HEK293T (cell line): Measurements from ENCODE around the gene HYCC2.
"Not testable (repeated sequence)": the region's sequence is repeated elsewhere in the genome, so short reads cannot be mapped to it uniquely, and the experiment has no call there.

Experiments used
- CTCF ChIA-PET: fragments of 350-600 bp; formaldehyde crosslinking; extraction: SDS; loops from one replicate; lab custom pipeline; 2021; ENCODE audit warnings: antibody characterized with exemption, inconsistent platforms; lab: Yijun Ruan, JAX
- POLR2A ChIA-PET: fragments of 350-600 bp; formaldehyde crosslinking; extraction: SDS; loops from one replicate; lab custom pipeline; 2020; ENCODE audit warnings: antibody characterized with exemption, inconsistent platforms; lab: Yijun Ruan, JAX
- DNase-seq: peaks from one replicate; pipeline ENCODE4 v3.0.0; 2012; ENCODE audit warnings: mixed read lengths; ENCODE audit errors: extremely low spot score
- ARNT ChIP-seq: fragments of 450-650 bp; IDR thresholded peaks from 2 replicates; pipeline ENCODE4 v1.6.1; 2017; ENCODE audit warnings: mild to moderate bottlenecking
- BHLHE40 ChIP-seq: fragments of 450-650 bp; IDR thresholded peaks from 2 replicates; pipeline ENCODE4 v1.6.1; 2016; ENCODE audit warnings: mild to moderate bottlenecking, moderate library complexity, borderline replicate concordance
- CTBP1 ChIP-seq: fragments of 450-650 bp; IDR thresholded peaks from 2 replicates; pipeline ENCODE4 v1.6.1; 2016; ENCODE audit warnings: borderline replicate concordance
- ELF4 ChIP-seq: fragments of 450-650 bp; IDR thresholded peaks from 2 replicates; pipeline ENCODE4 v1.6.1; 2017; ENCODE audit warnings: antibody characterized with exemption
- FOXA1 ChIP-seq: fragments of 450-650 bp; IDR thresholded peaks from 2 replicates; pipeline ENCODE4 v1.6.1; 2016; ENCODE audit warnings: mild to moderate bottlenecking
- FOXK2 ChIP-seq: fragments of 450-650 bp; IDR thresholded peaks from 2 replicates; pipeline ENCODE4 v1.6.1; 2016; ENCODE audit warnings: mild to moderate bottlenecking
- FOXM1 ChIP-seq: fragments of 450-650 bp; IDR thresholded peaks from 2 replicates; pipeline ENCODE4 v1.6.1; 2017; ENCODE audit warnings: mild to moderate bottlenecking, borderline replicate concordance
- HDGF ChIP-seq: fragments of 450-650 bp; IDR thresholded peaks from 2 replicates; pipeline ENCODE4 v1.6.1; 2017; ENCODE audit warnings: antibody characterized with exemption, borderline replicate concordance
- L3MBTL2 ChIP-seq: fragments of 450-650 bp; conservative IDR thresholded peaks from 2 replicates; pipeline ENCODE4 v1.6.1; 2016; ENCODE audit warnings: mild to moderate bottlenecking
- LEF1 ChIP-seq: fragments of 450-650 bp; IDR thresholded peaks from 2 replicates; pipeline ENCODE4 v1.6.1; 2017; ENCODE audit warnings: mild to moderate bottlenecking, borderline replicate concordance
- NFRKB ChIP-seq: fragments of 450-650 bp; IDR thresholded peaks from 2 replicates; pipeline ENCODE4 v1.6.1; 2016; ENCODE audit warnings: mild to moderate bottlenecking, moderate library complexity
- PKNOX1 ChIP-seq: fragments of 450-650 bp; IDR thresholded peaks from 2 replicates; pipeline ENCODE4 v1.6.1; 2016
- SP1 ChIP-seq: fragments of 450-650 bp; IDR thresholded peaks from 2 replicates; pipeline ENCODE4 v1.6.1; 2017
- SUZ12 ChIP-seq: fragments of 450-650 bp; IDR thresholded peaks from 2 replicates; pipeline ENCODE4 v1.6.1; 2016; ENCODE audit warnings: mild to moderate bottlenecking
- TARDBP ChIP-seq: fragments of 450-650 bp; IDR thresholded peaks from 2 replicates; pipeline ENCODE4 v1.6.1; 2016
- ZNF384 ChIP-seq: fragments of 450-650 bp; IDR thresholded peaks from 2 replicates; pipeline ENCODE4 v1.6.1; 2016

HYCC2 gene

GRCh38 chr2:201071479-201072200 is at the start of gene HYCC2, which contains the start of gene NDUFB3:
HYCC2 (minus strand) TSS chr2:201071671; CDS start chr2:201024009, 47,662 bp downstream.
NDUFB3 (plus strand) TSS chr2:201072001; CDS start chr2:201078883, 6,882 bp downstream.
- TF ChIP-seq HDGF = no peak
- TF ChIP-seq NFRKB = peak; percentile 82
- peak; percentile 33; the same call in 1 of the 2 replicates for TF ChIP-seq L3MBTL2
- TF ChIP-seq SP1 = peak; percentile 52; the same call in 1 of the 2 replicates
- TF ChIP-seq ARNT = no peak
- peak; percentile 80 for TF ChIP-seq FOXK2
- no peak for TF ChIP-seq LEF1
- peak; percentile 69 for TF ChIP-seq PKNOX1
- peak; percentile 95 for TF ChIP-seq CTBP1
- TF ChIP-seq TARDBP = 0 out of 2 replicates have a peak, but pooled peaks have one; percentile 55
- peak; percentile 69 for TF ChIP-seq ELF4
- TF ChIP-seq FOXM1 = no peak
- TF ChIP-seq FOXA1 = no peak
- no peak for TF ChIP-seq SUZ12
- no peak for TF ChIP-seq BHLHE40
- peak; percentile 44; the same call in 1 of the 2 replicates for TF ChIP-seq ZNF384
- ChIA-PET POLR2A (interaction anchor here (1.5 to 3.8 kb wide), 2 partner anchors 44 to 107 kb away, joined by 6 to 32 read pairs; partner anchors contain the start of genes CFLAR and ORC2), CTCF (interaction anchor here (1.5 kb wide), 1 partner anchor 108 kb away, joined by 4 read pairs; the partner anchor contains the start of gene ORC2)
- DNase-seq = peak; percentile 94

- TF ChIP-seq HDGF (no peak), L3MBTL2 (0 out of 2 replicates have a peak, but pooled peaks have one; percentile 33), CTBP1 (no peak), TARDBP (no peak)
- CTCF ChIA-PET = interaction anchor here (0.7 to 1.2 kb wide), 4 partner anchors 39 to 195 kb away, joined by 3 to 4 read pairs (median 3); no protein-coding TSS in a partner anchor
- POLR2A ChIA-PET = interaction anchor here (1.0 to 1.5 kb wide), 6 partner anchors 14 to 255 kb away, joined by 3 to 8 read pairs (median 5); partner anchors contain the start of genes CLK1, NIF3L1, ORC2 and PPIL3
- peak; percentile 48 for DNase-seq
Observed at GRCh38 chr2:201118961-201119854, 47.7 kb upstream of the HYCC2 start.

GRCh38 chr2:201118121-201118960 is 46.9 kb upstream of the HYCC2 start:
- peak; percentile 62 for DNase-seq
- CTCF ChIA-PET = interaction anchor here (0.6 to 1.2 kb wide), 9 partner anchors 28 to 194 kb away, joined by 3 to 6 read pairs (median 3); partner anchors contain the start of genes CASP10 and ORC2
- TF ChIP-seq BHLHE40 = no peak
- no peak for TF ChIP-seq FOXK2
- 0 out of 2 replicates have a peak, but pooled peaks have one; percentile 45 for TF ChIP-seq TARDBP
- TF ChIP-seq FOXM1 = peak; percentile 35; the same call in 1 of the 2 replicates
- no peak for TF ChIP-seq SUZ12
- no peak for TF ChIP-seq ELF4
- TF ChIP-seq NFRKB = no peak
- TF ChIP-seq HDGF = no peak
- no peak for TF ChIP-seq ARNT
- no peak for TF ChIP-seq SP1
- TF ChIP-seq L3MBTL2 = peak; percentile 67
- TF ChIP-seq ZNF384 = no peak
- TF ChIP-seq FOXA1 = no peak
- TF ChIP-seq CTBP1 = peak; percentile 14; the same call in 1 of the 2 replicates
- TF ChIP-seq PKNOX1 = peak; percentile 89
- no peak for TF ChIP-seq LEF1
- POLR2A ChIA-PET = interaction anchor here (0.9 to 1.5 kb wide), 8 partner anchors 11 to 254 kb away, joined by 3 to 8 read pairs (median 5); partner anchors contain the start of genes CASP10, CLK1, NIF3L1 and ORC2

- ChIA-PET POLR2A (interaction anchor here (0.9 to 1.5 kb wide), 8 partner anchors 12 to 254 kb away, joined by 3 to 8 read pairs (median 5); partner anchors contain the start of genes CASP10, CLK1, NIF3L1 and ORC2), CTCF (interaction anchor here (0.6 to 1.2 kb wide), 6 partner anchors 29 to 604 kb away, joined by 3 to 6 read pairs (median 4); partner anchors contain the start of gene ORC2)
- DNase-seq = not testable (repeated sequence)
Observed at GRCh38 chr2:201117735-201118094, 46.2 kb upstream of the HYCC2 start.
